K562 (cell line): Measurements from ENCODE around the gene SLC25A17. TPM values are rescaled to one million over a fixed set of nuclear protein-coding genes. Genes with fewer than 3 reads are reported as not detected.

Experiments
- ASH1L ChIP-seq: fragments of 450-650 bp; IDR thresholded peaks from 2 replicates; pipeline ENCODE4 v1.6.1; 2018; ENCODE audit warnings: borderline replicate concordance, mild to moderate bottlenecking, low read depth; ENCODE audit not compliant: partially characterized antibody
- CHD7 ChIP-seq: fragments of 200-600 bp; sonication (generic); IDR thresholded peaks from one replicate; pipeline ENCODE4 v1.6.1; 2012; ENCODE audit warnings: mild to moderate bottlenecking, low read depth, low read length, inconsistent platforms
- CXXC5 ChIP-seq: fragments of 250-450 bp; sonication (Bioruptor Pico); IDR thresholded peaks from 2 replicates; pipeline ENCODE4 v1.8.0; 2022; ENCODE audit warnings: inconsistent platforms, mild to moderate bottlenecking, moderate library complexity
- DIDO1 ChIP-seq: fragments of 450-650 bp; IDR thresholded peaks from 2 replicates; pipeline ENCODE4 v1.6.1; 2016; ENCODE audit warnings: low read depth, missing biosample characterization, missing genetic modification characterization
- PHF8 ChIP-seq: fragments of 200-600 bp; sonication (generic); IDR thresholded peaks from 2 replicates; pipeline ENCODE4 v1.6.1; 2012; ENCODE audit warnings: mixed run types, mild to moderate bottlenecking, inconsistent platforms, low read length, moderate library complexity, borderline replicate concordance
- RAD51 ChIP-seq: fragments of 450-650 bp; IDR thresholded peaks from 2 replicates; pipeline ENCODE4 v1.7.1; 2016; ENCODE audit warnings: low read depth, mild to moderate bottlenecking, borderline replicate concordance
- SNRNP70 ChIP-seq: fragments of 200-400 bp; formaldehyde crosslinking; optimal IDR thresholded peaks from 2 replicates; pipeline ENCODE3; 2017; ENCODE audit warnings: low read depth, low read length
- TCF7 ChIP-seq: sonication (generic); IDR thresholded peaks from 2 replicates; pipeline ENCODE4 v1.6.1; 2016; ENCODE audit warnings: antibody characterized with exemption, borderline replicate concordance
- VEZF1 ChIP-seq: fragments of 200-800 bp; sonication (Bioruptor generic); IDR thresholded peaks from 2 replicates; pipeline ENCODE4 v1.6.1; 2017; ENCODE audit warnings: missing genetic modification characterization, missing compliant biosample characterization
- XRCC5 ChIP-seq: fragments of 200-400 bp; formaldehyde crosslinking; IDR thresholded peaks from 2 replicates; pipeline ENCODE4 v1.6.1; 2017; ENCODE audit warnings: low read depth, mild to moderate bottlenecking, low read length
- ZFPM2 ChIP-seq: fragments of 250-450 bp; sonication (Bioruptor Pico); IDR thresholded peaks from 2 replicates; pipeline ENCODE4 v1.5.1; 2022; ENCODE audit warnings: mild to moderate bottlenecking
- ZNF707 ChIP-seq: fragments of 250-450 bp; sonication (Bioruptor Pico); conservative IDR thresholded peaks from 2 replicates; pipeline ENCODE4 v1.8.0; 2022; ENCODE audit warnings: inconsistent platforms, mild to moderate bottlenecking, moderate library complexity
- polyA plus RNA-seq, 8 experiments: library from polyadenylated mRNA; depleted of rRNA in 4 of 8; stranded (reverse) in 5 of 8; unstranded in 3 of 8; fragments of >200 nt; fragmentation: Nextera tagmentation in 2 of 8; fragmentation: Illumina TruSeq in 1 of 8; extraction: Ambion mirVana in 2 of 8; extraction: Trizol in 1 of 8; gene quantifications; 2 replicates each; pipeline versions ENCODE4 v1.2.1 to v1.2.3, GENCODE V29; 2011 to 2014; ENCODE audit warnings: inconsistent platforms in 1 of 8, missing spikeins in 1 of 8
- total RNA-seq, 7 experiments: library from RNA; depleted of rRNA in 6 of 7; stranded (reverse); fragments of >200 nt in 6 of 7; fragmentation: Illumina TruSeq in 2 of 7; extraction: Trizol in 2 of 7; gene quantifications; 2 replicates each; pipeline versions ENCODE4 v1.2.1 to v1.2.3, GENCODE V29; 2011 to 2021; ENCODE audit warnings: low replicate concordance in 1 of 7
- TF ChIP-seq, protein P1 (sequence below): fragments of 450-650 bp; IDR thresholded peaks from one replicate; pipeline ENCODE4 v1.6.1; 2018; ENCODE audit warnings: mild to moderate bottlenecking, moderate library complexity; ENCODE audit not compliant: partially characterized antibody

The SLC25A17 gene
- total and polyA plus RNA-seq, 9 of the 15 experiments (the other 6 are each of a cell fraction or from before 2014, with no cell fraction given), result 32.6 to 136 (median 56.2) TPM

DNA sequence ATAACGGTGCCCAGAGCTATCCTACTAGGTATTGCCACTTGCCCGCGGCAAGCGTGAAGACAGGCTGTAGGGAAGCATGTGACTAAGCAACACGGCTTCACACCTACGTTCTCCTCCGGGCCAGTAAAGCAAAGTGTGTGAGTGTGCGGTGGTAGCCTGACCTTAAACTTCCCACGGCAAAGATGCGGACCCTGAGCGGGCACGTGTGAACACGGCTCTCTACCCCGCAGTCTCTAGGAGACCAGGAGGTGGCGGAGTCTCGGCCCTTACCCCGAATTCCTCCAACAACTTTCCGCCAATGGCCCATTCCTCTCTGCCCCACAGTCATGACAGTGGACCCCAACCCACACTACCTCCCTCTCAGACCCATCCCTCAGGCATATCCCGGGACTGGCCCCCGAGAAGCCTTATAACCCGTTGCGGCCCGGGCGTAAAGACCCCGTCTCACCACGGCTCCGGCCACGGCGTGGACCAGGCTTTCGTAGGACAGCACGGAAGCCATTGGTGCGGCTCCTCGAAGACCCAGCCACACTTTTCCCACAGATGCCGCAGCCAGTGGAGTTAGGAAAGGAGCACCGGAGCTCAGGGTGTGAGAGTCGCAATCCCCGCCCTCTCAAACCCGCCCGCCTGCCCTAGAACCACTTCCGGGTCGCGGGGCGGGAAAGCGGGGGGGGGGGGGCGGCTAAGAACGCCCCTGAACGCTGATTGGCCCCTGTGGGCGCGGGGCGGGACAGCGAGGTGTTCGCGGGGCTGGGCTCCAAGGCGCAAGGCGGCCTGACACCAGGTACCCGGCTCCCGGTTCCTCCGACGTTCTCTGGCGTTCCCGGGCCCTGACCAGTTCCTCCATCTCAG, at the start of gene SLC25A17 (continued):
- TF ChIP-seq CHD7, result no peak
- no peak for TF ChIP-seq XRCC5
- no peak for TF ChIP-seq TCF7
- no peak for TF ChIP-seq DIDO1 (tag)
- TF ChIP-seq RAD51, result no peak
- TF ChIP-seq, protein P1, sequence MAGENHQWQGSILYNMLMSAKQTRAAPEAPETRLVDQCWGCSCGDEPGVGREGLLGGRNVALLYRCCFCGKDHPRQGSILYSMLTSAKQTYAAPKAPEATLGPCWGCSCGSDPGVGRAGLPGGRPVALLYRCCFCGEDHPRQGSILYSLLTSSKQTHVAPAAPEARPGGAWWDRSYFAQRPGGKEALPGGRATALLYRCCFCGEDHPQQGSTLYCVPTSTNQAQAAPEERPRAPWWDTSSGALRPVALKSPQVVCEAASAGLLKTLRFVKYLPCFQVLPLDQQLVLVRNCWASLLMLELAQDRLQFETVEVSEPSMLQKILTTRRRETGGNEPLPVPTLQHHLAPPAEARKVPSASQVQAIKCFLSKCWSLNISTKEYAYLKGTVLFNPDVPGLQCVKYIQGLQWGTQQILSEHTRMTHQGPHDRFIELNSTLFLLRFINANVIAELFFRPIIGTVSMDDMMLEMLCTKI, result no peak
- TF ChIP-seq ZNF707 (CRISPR knock-in tag), result no peak
- TF ChIP-seq CXXC5, result peak; percentile 46
- TF ChIP-seq ASH1L, result no peak
- TF ChIP-seq PHF8, result peak; percentile 68; the same call in 1 of the 2 replicates
- no peak for TF ChIP-seq SNRNP70
- TF ChIP-seq VEZF1 (CRISPR knock-in tag), result peak; percentile 100
- TF ChIP-seq ZFPM2 (CRISPR knock-in tag), result no peak
